ENCODE results near the gene SBK3.
"Not testable (repeated sequence)": the region's sequence is repeated elsewhere in the genome, so short reads cannot be mapped to it uniquely, and the experiment has no call there.

SBK3 gene

GRCh38 chr19:55539090-55539984 lies 6.0 kb downstream of the SBK3 start:
- no peak for DNase-seq

GRCh38 chr19:55538132-55538531 lies 7.2 kb downstream of the SBK3 start:
- DNase-seq: no peak

- DNase-seq: no peak
Observed at GRCh38 chr19:55537741-55538111, 7.6 kb downstream of the SBK3 start.

- no peak for DNase-seq
Observed at GRCh38 chr19:55536951-55537740, 8.2 kb downstream of the SBK3 start, which contains the start of gene SBK2. TSS of gene SBK2 (minus strand) at chr19:55537133. CDS start at chr19:55536294, 839 bp downstream.

GRCh38 chr19:55536366-55536765 lies 9.0 kb downstream of the SBK3 start:
- DNase-seq: no peak

- no peak for DNase-seq
Observed at GRCh38 chr19:55535965-55536350, 9.4 kb downstream of the SBK3 start.

GRCh38 chr19:55535173-55535964 lies 10.0 kb downstream of the SBK3 start:
- no peak for DNase-seq

- DNase-seq: not testable (repeated sequence)
Observed at GRCh38 chr19:55534280-55534679, 11.1 kb downstream of the SBK3 start.

- no peak for DNase-seq
Observed at GRCh38 chr19:55530996-55531395, 14.3 kb downstream of the SBK3 start.

GRCh38 chr19:55529636-55530234 lies 15.6 kb downstream of the SBK3 start:
- DNase-seq: no peak

GRCh38 chr19:55528030-55528803 lies 17.1 kb downstream of the SBK3 start:
- no peak for DNase-seq

GRCh38 chr19:55527197-55528029 lies 17.9 kb downstream of the SBK3 start:
- DNase-seq: no peak

GRCh38 chr19:55526216-55527196 lies 18.8 kb downstream of the SBK3 start:
- DNase-seq: no peak

GRCh38 chr19:55525289-55526101 lies 19.8 kb downstream of the SBK3 start:
- DNase-seq: no peak

- DNase-seq: no peak
Observed at GRCh38 chr19:55520691-55521292, 24.6 kb downstream of the SBK3 start.

GRCh38 chr19:55519451-55520311 lies 25.7 kb downstream of the SBK3 start:
- no peak for DNase-seq
